Smooth muscle cell (in vitro differentiated cells): ENCODE data around the gene CPLX1. TPM values are rescaled to one million over a fixed set of nuclear protein-coding genes. Genes with fewer than 3 reads are reported as not detected.

ENCODE experiments used
- DNase-seq: peaks from one replicate; lab custom pipeline; 2025; ENCODE audit not compliant: unreplicated experiment; lab: John Stamatoyannopoulos, UW
- H2AFZ ChIP-seq: fragments of 200-600 bp; sonication (generic); 2 replicates; pipeline ENCODE4 v1.6.0; 2016; ENCODE audit warnings: antibody characterized with exemption, low read depth, mild to moderate bottlenecking
- H3F3A ChIP-seq: fragments of 200-600 bp; sonication (generic); 2 replicates; pipeline ENCODE4 v1.6.0; 2017; ENCODE audit warnings: antibody characterized with exemption, low read depth
- H3K27ac ChIP-seq: fragments of 200-600 bp; sonication (generic); 2 replicates; pipeline ENCODE4 v1.5.1; 2016; ENCODE audit warnings: low read depth, mild to moderate bottlenecking
- H3K27me3 ChIP-seq: fragments of 200-600 bp; sonication (generic); 2 replicates; pipeline ENCODE4 v1.6.1; 2016; ENCODE audit warnings: low read depth, mild to moderate bottlenecking
- H3K36me3 ChIP-seq: fragments of 200-600 bp; sonication (generic); 2 replicates; pipeline ENCODE4 v1.5.1; 2016; ENCODE audit warnings: low read depth
- H3K4me1 ChIP-seq: fragments of 200-600 bp; sonication (generic); 2 replicates; pipeline ENCODE4 v1.5.1; 2016; ENCODE audit warnings: low read depth
- H3K4me2 ChIP-seq: fragments of 200-600 bp; sonication (generic); 2 replicates; pipeline ENCODE4 v1.6.0; 2016; ENCODE audit warnings: mild to moderate bottlenecking
- H3K4me3 ChIP-seq: fragments of 200-600 bp; sonication (generic); 2 replicates; pipeline ENCODE4 v1.5.1; 2016; ENCODE audit warnings: mild to moderate bottlenecking
- H3K79me2 ChIP-seq: fragments of 200-600 bp; sonication (generic); 2 replicates; pipeline ENCODE4 v1.6.0; 2016; ENCODE audit warnings: low read depth, mild to moderate bottlenecking
- H3K9ac ChIP-seq: fragments of 200-600 bp; sonication (generic); 2 replicates; pipeline ENCODE4 v1.6.0; 2016; ENCODE audit warnings: low read depth
- H3K9me3 ChIP-seq: fragments of 200-600 bp; sonication (generic); replicated peaks from 2 replicates; pipeline ENCODE4 v1.5.1; 2016; ENCODE audit warnings: low read depth
- H4K20me1 ChIP-seq: fragments of 200-600 bp; sonication (generic); 2 replicates; pipeline ENCODE4 v1.6.0; 2016; ENCODE audit warnings: low read depth
- WGBS: methylation state at CpG from one replicate; pipeline ENCODE4 v1.1.7; 2016; ENCODE audit warnings: low lambda C conversion rate; 5-methylcytosine and 5-hydroxymethylcytosine counted together
- polyA plus RNA-seq: library from polyadenylated mRNA; unstranded; fragments of >200 nt; fragmentation: Nextera tagmentation; extraction: Ambion mirVana; gene quantifications from 2 replicates; pipeline ENCODE4 v1.2.1, GENCODE V29; 2016
- total RNA-seq: library from RNA; depleted of rRNA; stranded (reverse); fragments of >200 nt; gene quantifications from 2 replicates; pipeline ENCODE4 v1.2.3, GENCODE V29; 2014
- TF ChIP-seq, protein P1 (sequence below): fragments of 200-600 bp; sonication (generic); IDR thresholded peaks from 2 replicates; pipeline ENCODE4 v1.5.1; 2017; ENCODE audit warnings: borderline replicate concordance, mild to moderate bottlenecking, antibody characterized with exemption; ENCODE audit not compliant: insufficient read depth, poor library complexity, severe bottlenecking

CPLX1 gene
- total and polyA plus RNA-seq, 2 experiments from 2014 or later, result not detected

DNA sequence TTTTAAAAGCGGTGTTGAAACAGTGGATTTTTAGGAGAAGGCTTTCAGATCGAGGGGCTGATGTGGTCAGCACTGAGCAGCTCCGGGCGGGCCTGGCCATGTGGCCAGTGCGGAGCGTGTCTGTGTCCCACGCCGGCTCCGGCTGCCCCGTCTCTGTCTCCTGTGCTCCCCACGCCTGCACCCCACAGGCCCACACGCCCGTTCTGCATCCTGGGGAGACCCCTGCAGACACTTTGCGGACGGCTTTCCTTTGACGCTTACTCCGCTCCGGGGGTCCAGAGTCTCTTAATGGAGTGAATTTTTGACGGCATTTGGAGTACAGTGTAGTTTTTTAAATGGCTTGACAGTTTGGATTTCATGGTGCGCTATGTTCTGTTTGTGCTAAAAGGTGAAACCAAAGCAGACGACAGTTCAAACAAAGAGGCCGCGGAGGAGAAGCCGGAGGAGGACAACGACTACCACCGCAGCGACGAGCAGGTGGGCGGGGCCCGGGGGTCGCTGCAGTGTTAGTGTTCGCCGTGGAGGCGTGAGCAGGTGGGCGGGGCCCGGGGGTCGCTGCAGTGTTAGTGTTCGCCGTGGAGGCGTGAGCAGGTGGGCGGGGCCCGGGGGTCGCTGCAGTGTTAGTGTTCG lies 81.6 kb downstream of the CPLX1 start:
- Histone ChIP-seq H3K9ac (no peak overlapping the region), H3F3A (peaks cover 7% of the 10 kb centered on the region), H2AFZ (no peak overlapping the region), H4K20me1 (peaks cover 70% of the 10 kb centered on the region), H3K4me1 (no peaks in the 10 kb centered on the region), H3K27ac (no peak overlapping the region), H3K4me2 (no peak overlapping the region), H3K36me3 (no peaks in the 10 kb centered on the region), H3K9me3 (no peaks in the 10 kb centered on the region), H3K79me2 (no peaks in the 10 kb centered on the region), H3K4me3 (no peak overlapping the region), H3K27me3 (no peaks in the 10 kb centered on the region)
- TF ChIP-seq, protein P1, sequence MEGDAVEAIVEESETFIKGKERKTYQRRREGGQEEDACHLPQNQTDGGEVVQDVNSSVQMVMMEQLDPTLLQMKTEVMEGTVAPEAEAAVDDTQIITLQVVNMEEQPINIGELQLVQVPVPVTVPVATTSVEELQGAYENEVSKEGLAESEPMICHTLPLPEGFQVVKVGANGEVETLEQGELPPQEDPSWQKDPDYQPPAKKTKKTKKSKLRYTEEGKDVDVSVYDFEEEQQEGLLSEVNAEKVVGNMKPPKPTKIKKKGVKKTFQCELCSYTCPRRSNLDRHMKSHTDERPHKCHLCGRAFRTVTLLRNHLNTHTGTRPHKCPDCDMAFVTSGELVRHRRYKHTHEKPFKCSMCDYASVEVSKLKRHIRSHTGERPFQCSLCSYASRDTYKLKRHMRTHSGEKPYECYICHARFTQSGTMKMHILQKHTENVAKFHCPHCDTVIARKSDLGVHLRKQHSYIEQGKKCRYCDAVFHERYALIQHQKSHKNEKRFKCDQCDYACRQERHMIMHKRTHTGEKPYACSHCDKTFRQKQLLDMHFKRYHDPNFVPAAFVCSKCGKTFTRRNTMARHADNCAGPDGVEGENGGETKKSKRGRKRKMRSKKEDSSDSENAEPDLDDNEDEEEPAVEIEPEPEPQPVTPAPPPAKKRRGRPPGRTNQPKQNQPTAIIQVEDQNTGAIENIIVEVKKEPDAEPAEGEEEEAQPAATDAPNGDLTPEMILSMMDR, result no peak
- WGBS, result 98% methylated on average over 29 of the region's 44 CpGs
- DNase-seq, result no peak

DNA sequence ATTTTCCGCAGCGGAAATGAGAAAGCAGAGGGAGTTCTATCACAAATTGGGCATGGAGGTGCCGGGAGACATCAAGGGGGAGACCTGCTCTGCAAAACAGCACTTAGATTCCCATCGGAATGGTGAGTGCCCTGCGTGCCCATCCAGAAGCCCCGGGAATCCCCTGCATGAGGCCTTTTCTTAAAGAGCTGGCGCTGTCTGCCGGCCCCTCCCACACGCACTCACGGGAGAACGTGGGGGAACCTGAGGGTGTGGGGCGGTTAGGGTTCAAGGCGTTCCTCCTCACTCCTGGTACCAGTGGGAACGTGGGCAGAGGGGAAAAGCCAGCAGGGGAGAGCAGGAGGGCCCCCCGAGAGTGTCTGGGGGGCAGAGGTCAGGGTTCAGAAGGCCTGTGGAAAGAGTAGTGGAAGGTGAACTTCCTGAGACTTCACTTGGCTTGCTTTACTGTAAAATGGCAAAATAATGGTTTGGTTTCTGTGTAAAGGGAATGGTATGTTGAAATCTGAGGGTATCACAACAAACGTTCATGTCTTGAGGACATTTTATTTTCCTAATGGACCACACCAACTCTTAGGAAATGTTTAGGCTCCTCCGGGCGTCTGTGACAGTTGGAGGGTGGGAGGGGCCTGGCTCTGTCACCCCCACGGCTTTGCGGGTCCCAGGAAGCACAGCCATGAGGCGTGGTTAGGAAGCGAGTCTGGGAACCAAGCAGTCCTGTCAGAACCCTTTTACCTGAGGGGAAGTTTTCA lies 82.3 kb downstream of the CPLX1 start:
- 92% methylated on average over 22 of the region's 22 CpGs for WGBS

GRCh38 chr4:742742-743311 lies 83.1 kb downstream of the CPLX1 start:
- Histone ChIP-seq H3K27ac (no peak overlapping the region), H4K20me1 (peaks cover 55% of the 10 kb centered on the region), H3K4me2 (no peak overlapping the region), H3K9me3 (no peaks in the 10 kb centered on the region), H3K27me3 (no peaks in the 10 kb centered on the region), H3F3A (peaks cover 7% of the 10 kb centered on the region), H2AFZ (no peak overlapping the region), H3K4me3 (no peak overlapping the region), H3K36me3 (no peaks in the 10 kb centered on the region), H3K9ac (no peak overlapping the region), H3K79me2 (no peaks in the 10 kb centered on the region), H3K4me1 (no peaks in the 10 kb centered on the region)
- TF ChIP-seq, protein P1, result peak; percentile 88
- peak; percentile 12 for DNase-seq
- WGBS, result 85% methylated on average over 26 of the region's 26 CpGs

More for the DNA sequence above, 82.3 kb downstream of the CPLX1 start:
- H2AFZ ChIP-seq, result no peak overlapping the region
- no peaks in the 10 kb centered on the region for H3K9me3 ChIP-seq
- no peak overlapping the region for H3K4me2 ChIP-seq
- H3F3A ChIP-seq, result peaks cover 7% of the 10 kb centered on the region
- H3K79me2 ChIP-seq, result no peaks in the 10 kb centered on the region
- no peaks in the 10 kb centered on the region for H3K4me1 ChIP-seq
- H3K27me3 ChIP-seq, result no peaks in the 10 kb centered on the region
- H3K4me3 ChIP-seq, result no peak overlapping the region
- H3K9ac ChIP-seq, result no peak overlapping the region
- no peak for DNase-seq
- no peaks in the 10 kb centered on the region for H3K36me3 ChIP-seq
- H3K27ac ChIP-seq, result no peak overlapping the region
- H4K20me1 ChIP-seq, result peaks cover 63% of the 10 kb centered on the region
- TF ChIP-seq, protein P1, result no peak
